ENCODE data around the gene AP2S1. TPM values are rescaled to one million over a fixed set of nuclear protein-coding genes. Genes with fewer than 3 reads are reported as not detected.

The AP2S1 gene
- total and polyA plus RNA-seq, 4 donors: 73.0 to 191 (median 156) TPM

GRCh38 chr19:46789371-46789770 lies 61.3 kb downstream of the AP2S1 start:
- H3K27ac ChIP-seq (ENCODE audit: low read depth in 1 of 2, low read length in 1 of 2): no peak overlapping the region
- peaks cover 0 to 16% (median 3%) of the 10 kb centered on the region in 4 donors for H3K36me3 ChIP-seq (ENCODE audit: control insufficient read depth in 4 of 4, insufficient read depth in 4 of 4, low read length in 4 of 4)
- DNase-seq (no peak), ATAC-seq (ENCODE audit: insufficient read depth, low FRiP score) (no peak)
- H3K4me3 ChIP-seq: no peak overlapping the region
- peaks cover 0 to 30% (median 7%) of the 10 kb centered on the region in 5 donors for H3K4me1 ChIP-seq (ENCODE audit: control insufficient read depth in 5 of 5, insufficient read depth in 5 of 5, low read length in 5 of 5)
- 89 to 92% methylated on average over 8 of the region's 8 CpGs for WGBS, 2 donors
- H3K27me3 ChIP-seq (ENCODE audit: control insufficient read depth in 3 of 3, insufficient read depth in 3 of 3, low read length in 2 of 3): no peaks in the 10 kb centered on the region
- H3K9me3 ChIP-seq (ENCODE audit: control insufficient read depth in 4 of 4, insufficient read depth in 3 of 4, low read length in 3 of 4): no peaks in the 10 kb centered on the region
- no peak overlapping the region for H3K9ac ChIP-seq (ENCODE audit: insufficient read depth in 1 of 2, low read length in 2 of 2)
- TF ChIP-seq CTCF (IDR thresholded peaks at IDR 0.05; ENCODE audit: control extremely low read depth, extremely low read depth): no peak

- ATAC-seq (ENCODE audit: insufficient read depth, low FRiP score) (no peak), DNase-seq (no peak)
- no peaks in the 10 kb centered on the region for H3K9me3 ChIP-seq (ENCODE audit: control insufficient read depth in 4 of 4, insufficient read depth in 3 of 4, low read length in 3 of 4)
- peaks cover 0 to 19% (median 5%) of the 10 kb centered on the region in 4 donors for H3K36me3 ChIP-seq (ENCODE audit: control insufficient read depth in 4 of 4, insufficient read depth in 4 of 4, low read length in 4 of 4)
- 66 to 67% methylated on average over 9 of the region's 9 CpGs for WGBS, 2 donors
- H3K4me1 ChIP-seq (ENCODE audit: control insufficient read depth in 5 of 5, insufficient read depth in 5 of 5, low read length in 5 of 5): peaks cover 0 to 34% (median 10%) of the 10 kb centered on the region in 5 donors
- no peaks in the 10 kb centered on the region for H3K27me3 ChIP-seq (ENCODE audit: control insufficient read depth in 3 of 3, insufficient read depth in 3 of 3, low read length in 2 of 3)
- no peak for TF ChIP-seq CTCF (IDR thresholded peaks at IDR 0.05; ENCODE audit: control extremely low read depth, extremely low read depth)
- H3K4me3 ChIP-seq: no peak overlapping the region
- H3K9ac ChIP-seq (ENCODE audit: insufficient read depth in 1 of 2, low read length in 2 of 2): no peak overlapping the region
- H3K27ac ChIP-seq (ENCODE audit: low read depth in 1 of 2, low read length in 1 of 2): no peak overlapping the region
These were observed 61.7 kb downstream of the AP2S1 start for GRCh38 chr19:46788968-46789338.

GRCh38 chr19:46788262-46788967 lies 62.2 kb downstream of the AP2S1 start, which contains the start of gene SLC1A5:
SLC1A5 (minus strand) TSS chr19:46788594; CDS start chr19:46787965, 629 bp downstream.
- Histone ChIP-seq H3K36me3 (ENCODE audit: control insufficient read depth in 4 of 4, insufficient read depth in 4 of 4, low read length in 4 of 4) (peaks cover 0 to 24% (median 8%) of the 10 kb centered on the region in 4 donors), H3K27me3 (ENCODE audit: control insufficient read depth in 3 of 3, insufficient read depth in 3 of 3, low read length in 2 of 3) (no peaks in the 10 kb centered on the region), H3K27ac (ENCODE audit: low read depth in 1 of 2, low read length in 1 of 2) (peak within 1 kb of the TSS; percentile 61 to 91), H3K4me1 (ENCODE audit: control insufficient read depth in 5 of 5, insufficient read depth in 5 of 5, low read length in 5 of 5) (peaks cover 0 to 36% (median 12%) of the 10 kb centered on the region in 5 donors), H3K9me3 (ENCODE audit: control insufficient read depth in 4 of 4, insufficient read depth in 3 of 4, low read length in 3 of 4) (no peaks in the 10 kb centered on the region), H3K9ac (ENCODE audit: insufficient read depth in 1 of 2, low read length in 2 of 2) (peak within 1 kb of the TSS in 1 of 2 donors; percentile 38), H3K4me3 (peak within 1 kb of the TSS; percentile 67)
- 1% methylated on average over 37 to 46 of the region's 46 CpGs for WGBS, 2 donors
- TF ChIP-seq CTCF (IDR thresholded peaks at IDR 0.05; ENCODE audit: control extremely low read depth, extremely low read depth): no peak
- ATAC-seq (ENCODE audit: insufficient read depth, low FRiP score) (peak; percentile 82), DNase-seq (peak; percentile 97 to 98 (median 98))

Small RNAs within 50 kb of the gene (small RNA-seq; reads per million reads assigned to genes)
- gene AC008622.3 (ENCODE audit: low replicate concordance) (not detected), gene HNRNPMP2 (ENCODE audit: low replicate concordance) (not detected)

Other genes starting within 250 kb of the AP2S1 start
- gene CALM3, start 249.5 kb downstream of the AP2S1 start, total RNA-seq: 100 to 1,000 TPM; 126 to 180 TPM
- 100 to 1,000 TPM; 144 to 202 TPM for gene CALM3, start 249.5 kb downstream of the AP2S1 start, polyA plus RNA-seq
- gene PTGIR, start 225.8 kb downstream of the AP2S1 start, total RNA-seq: 10 to 100 TPM in 1 of 2 donors, 1 to 10 TPM in 1; 7.8 to 13.2 TPM
- 10 to 100 TPM in 1 of 2 donors, 1 to 10 TPM in 1; 9.6 to 37.0 TPM for gene PTGIR, start 225.8 kb downstream of the AP2S1 start, polyA plus RNA-seq
- not detected for gene GNG8, start 214.6 kb downstream of the AP2S1 start, total RNA-seq
- not detected for gene GNG8, start 214.6 kb downstream of the AP2S1 start, polyA plus RNA-seq
- gene DACT3, start 189.7 kb downstream of the AP2S1 start, total RNA-seq: 10 to 100 TPM in 1 of 2 donors, 1 to 10 TPM in 1; 7.8 to 14.0 TPM
- gene DACT3, start 189.7 kb downstream of the AP2S1 start, polyA plus RNA-seq: 1 to 10 TPM; 2.8 to 3.9 TPM
- 10 to 100 TPM; 52.1 to 56.2 TPM for gene PRKD2, start 133.7 kb downstream of the AP2S1 start, total RNA-seq
- 10 to 100 TPM; 35.5 to 38.1 TPM for gene PRKD2, start 133.7 kb downstream of the AP2S1 start, polyA plus RNA-seq
- 10 to 100 TPM; 16.1 to 23.9 TPM for gene FKRP, start 104.8 kb downstream of the AP2S1 start, total RNA-seq
- gene FKRP, start 104.8 kb downstream of the AP2S1 start, polyA plus RNA-seq: 10 to 100 TPM; 10.8 to 14.4 TPM
- gene STRN4, start 104.4 kb downstream of the AP2S1 start, total RNA-seq: 10 to 100 TPM; 71.6 to 86.8 TPM
- 10 to 100 TPM; 71.9 to 86.6 TPM for gene STRN4, start 104.4 kb downstream of the AP2S1 start, polyA plus RNA-seq
- gene SLC1A5, start 62.3 kb downstream of the AP2S1 start, total RNA-seq: 100 to 1,000 TPM in 1 of 2 donors, 10 to 100 TPM in 1; 38.2 to 216 TPM
- 100 to 1,000 TPM in 1 of 2 donors, 10 to 100 TPM in 1; 97.0 to 116 TPM for gene SLC1A5, start 62.3 kb downstream of the AP2S1 start, polyA plus RNA-seq
- gene ARHGAP35, start 10.2 kb upstream of the AP2S1 start, total RNA-seq: 10 to 100 TPM; 48.8 to 53.5 TPM
- 10 to 100 TPM; 12.2 to 24.2 TPM for gene ARHGAP35, start 10.2 kb upstream of the AP2S1 start, polyA plus RNA-seq
- gene NPAS1, start 169.0 kb upstream of the AP2S1 start, total RNA-seq: 1 to 10 TPM in 1 of 2 donors, under 1 TPM in 1; 0.31 to 1.0 TPM
- gene NPAS1, start 169.0 kb upstream of the AP2S1 start, polyA plus RNA-seq: 1 to 10 TPM in 1 of 2 donors, under 1 TPM in 1; 0.35 to 1.2 TPM
- 10 to 100 TPM; 12.4 to 42.4 TPM for gene TMEM160, start 197.8 kb upstream of the AP2S1 start, total RNA-seq
- gene TMEM160, start 197.8 kb upstream of the AP2S1 start, polyA plus RNA-seq: 10 to 100 TPM; 10.1 to 54.4 TPM